ENCODE results near the gene ZNF423. TPM values are rescaled to one million over a fixed set of nuclear protein-coding genes. Genes with fewer than 3 reads are reported as not detected.

ZNF423 gene
- total RNA-seq, 1 donor, result 0.81 TPM

DNA sequence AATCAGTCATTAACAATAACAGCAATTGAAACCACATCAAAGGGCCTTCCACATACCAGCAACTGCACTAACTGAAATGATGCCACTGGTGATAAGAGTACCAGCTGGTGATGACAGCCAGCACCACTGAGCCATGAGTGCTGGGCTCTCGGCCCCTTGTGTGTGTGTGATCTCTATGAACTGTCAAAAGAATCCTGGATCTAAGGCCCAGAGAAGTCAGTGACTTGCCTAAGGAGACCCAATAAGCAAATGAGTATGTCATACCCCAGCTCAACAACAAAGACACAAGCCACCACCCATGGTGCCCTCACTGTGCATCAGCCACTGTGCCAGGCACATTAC lies 220.9 kb downstream of the ZNF423 start:
- DNase-seq (ENCODE audit: low read depth in 2 of 3, low spot score in 2 of 3), result no peak

DNA sequence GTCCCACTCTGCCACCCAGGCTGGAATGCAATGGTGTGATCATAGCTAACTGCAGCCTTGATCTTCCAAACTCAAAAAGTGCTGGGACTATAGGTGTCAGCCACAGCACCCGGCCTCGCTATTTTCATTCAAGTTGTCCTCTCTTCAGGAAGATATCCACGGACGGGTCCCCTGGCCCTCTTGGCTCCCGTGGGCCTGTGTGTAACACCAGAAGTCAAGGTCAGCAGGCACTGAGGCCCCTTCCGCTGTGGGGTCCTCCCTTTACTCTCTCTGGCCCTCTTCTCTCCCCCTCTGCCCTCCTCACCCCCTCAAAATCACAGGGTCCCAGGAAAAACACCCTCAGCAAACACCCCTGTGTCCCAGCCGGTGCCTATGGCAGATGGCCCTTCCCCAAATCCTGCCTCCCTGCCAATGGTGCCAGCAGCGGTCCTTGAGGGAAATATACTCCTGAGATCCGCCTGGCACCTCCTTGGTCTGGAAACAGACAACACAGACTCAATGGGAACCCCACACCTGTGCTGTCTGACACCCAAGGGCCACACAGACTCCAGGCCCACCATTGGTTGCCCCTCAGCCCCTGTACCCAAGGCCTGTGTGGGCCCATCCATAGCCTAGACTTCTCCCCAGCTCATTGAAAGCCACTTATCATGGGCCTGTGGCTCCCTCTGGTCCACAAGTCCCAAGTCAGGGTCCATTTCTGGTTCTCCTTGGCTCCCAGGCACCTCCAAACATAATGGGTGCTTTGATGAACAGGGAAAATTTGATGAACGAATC lies 221.5 kb downstream of the ZNF423 start:
- DNase-seq (ENCODE audit: low read depth in 2 of 3, low spot score in 2 of 3), result no peak

- DNase-seq (ENCODE audit: low read depth in 2 of 3, low spot score in 2 of 3), result no peak
These were observed 223.1 kb downstream of the ZNF423 start for GRCh38 chr16:49632795-49633184.

DNA sequence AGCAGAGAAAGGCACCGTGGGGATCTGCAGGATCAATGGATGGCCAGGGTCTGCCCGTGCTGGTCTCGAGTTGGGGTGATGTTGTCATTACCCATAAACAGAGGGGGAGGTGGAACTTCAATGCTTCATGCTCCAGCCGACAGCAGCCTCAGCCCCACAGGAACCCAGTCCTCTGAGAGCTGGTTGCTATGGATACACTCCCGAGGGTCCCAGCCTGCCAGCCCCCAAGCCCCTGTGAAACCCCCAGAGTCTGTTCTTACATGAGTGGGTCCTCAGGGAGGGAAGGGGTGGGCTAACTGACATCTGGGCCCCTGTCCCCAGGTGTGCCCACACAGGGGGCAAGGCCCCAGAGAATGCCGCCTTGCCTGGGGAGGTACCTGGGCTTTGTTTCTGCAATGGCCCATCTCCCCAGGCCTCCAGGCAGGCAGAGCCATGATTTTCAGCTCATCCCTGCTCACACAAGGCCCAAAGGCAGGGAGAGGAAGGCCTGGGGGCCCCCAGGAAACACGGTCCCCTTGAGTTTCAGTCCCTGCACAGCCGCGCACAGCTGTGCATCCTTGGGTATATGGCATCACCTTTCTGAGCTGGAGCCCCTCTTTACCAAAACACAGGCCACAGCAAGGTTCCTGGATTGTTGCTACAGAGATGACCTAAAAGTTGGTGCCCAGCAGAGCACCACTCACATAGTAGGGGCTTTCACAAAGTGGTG lies 223.7 kb downstream of the ZNF423 start:
- no peak for DNase-seq (ENCODE audit: low read depth in 2 of 3, low spot score in 2 of 3)

DNA sequence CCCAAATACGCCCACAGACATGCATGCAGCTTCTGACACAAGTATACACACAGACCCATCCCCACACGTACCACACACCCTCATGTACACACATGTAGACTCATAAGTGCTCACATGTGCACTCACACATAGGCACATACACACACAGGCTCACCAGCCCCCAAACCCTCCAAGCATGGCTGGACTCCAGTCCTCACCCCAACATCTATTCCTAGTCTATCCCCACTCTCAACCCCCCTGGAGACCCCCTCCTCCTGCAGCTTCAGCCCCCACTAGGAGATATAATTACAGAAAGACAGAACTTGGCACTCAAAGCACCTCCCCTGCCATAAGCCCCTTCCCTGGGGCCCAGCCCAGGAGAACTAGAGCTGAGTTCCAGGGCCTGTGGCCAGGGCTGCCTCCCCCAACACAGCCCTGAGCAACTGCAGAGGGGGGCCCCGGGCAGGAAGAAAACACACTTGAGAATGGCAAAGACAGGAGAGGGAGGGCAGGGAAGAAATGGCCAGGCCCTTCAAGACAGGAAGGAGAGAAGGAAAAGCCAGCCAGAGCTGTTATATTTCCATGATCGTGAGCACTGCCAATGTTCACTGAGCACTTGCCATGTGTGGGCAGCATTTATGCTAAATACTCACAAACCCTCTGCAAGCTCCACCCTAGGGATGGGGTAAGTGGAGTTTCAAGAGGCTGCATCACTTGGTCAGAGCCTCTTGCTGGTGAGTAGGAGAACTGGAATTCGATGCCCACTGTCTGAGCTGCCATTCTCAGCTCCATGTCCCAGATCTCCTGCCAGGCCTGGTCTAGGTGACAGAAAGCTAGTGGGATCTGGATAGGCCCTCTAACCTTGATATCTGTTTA lies 224.5 kb downstream of the ZNF423 start:
- no peak for DNase-seq (ENCODE audit: low read depth in 2 of 3, low spot score in 2 of 3)

DNA sequence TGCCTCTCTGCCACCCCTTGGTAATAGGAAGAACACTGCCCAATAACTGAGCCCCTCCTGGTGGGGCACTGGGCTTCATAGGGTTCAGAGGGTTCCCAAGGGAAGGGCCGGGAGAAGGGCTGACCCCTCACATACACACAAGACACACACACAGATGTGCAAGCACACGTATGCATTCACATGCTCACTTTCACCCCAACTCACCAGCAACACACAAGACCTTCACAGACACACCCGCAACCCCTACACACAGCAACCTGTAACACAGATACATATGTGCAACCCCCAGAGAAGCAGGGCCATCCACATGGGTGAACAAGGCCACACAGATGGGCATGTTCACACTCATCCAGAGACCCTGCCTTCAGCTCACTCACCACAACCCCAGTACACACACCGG lies 225.1 kb downstream of the ZNF423 start:
- no peak for DNase-seq (ENCODE audit: low read depth in 2 of 3, low spot score in 2 of 3)

GRCh38 chr16:49629851-49630250 lies 226.1 kb downstream of the ZNF423 start:
- no peak for DNase-seq (ENCODE audit: low read depth in 2 of 3, low spot score in 2 of 3)

DNA sequence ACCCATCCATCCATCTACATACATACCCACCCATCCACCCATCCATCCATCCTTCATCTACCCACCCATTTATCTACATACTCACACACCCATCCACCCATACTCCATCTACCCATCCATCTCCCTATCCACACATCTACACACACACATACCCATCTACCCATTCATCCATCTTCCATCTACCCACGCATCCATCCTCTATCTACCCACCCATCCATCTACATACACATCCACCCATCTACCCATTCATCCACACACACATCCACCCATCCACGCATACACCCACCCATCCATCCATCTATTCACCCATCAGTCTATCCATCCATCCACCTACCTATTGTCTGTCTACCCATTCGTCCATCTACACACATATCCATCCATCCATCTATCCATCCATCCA lies 227.8 kb downstream of the ZNF423 start:
- no peak for DNase-seq (ENCODE audit: low read depth in 2 of 3, low spot score in 2 of 3)

DNA sequence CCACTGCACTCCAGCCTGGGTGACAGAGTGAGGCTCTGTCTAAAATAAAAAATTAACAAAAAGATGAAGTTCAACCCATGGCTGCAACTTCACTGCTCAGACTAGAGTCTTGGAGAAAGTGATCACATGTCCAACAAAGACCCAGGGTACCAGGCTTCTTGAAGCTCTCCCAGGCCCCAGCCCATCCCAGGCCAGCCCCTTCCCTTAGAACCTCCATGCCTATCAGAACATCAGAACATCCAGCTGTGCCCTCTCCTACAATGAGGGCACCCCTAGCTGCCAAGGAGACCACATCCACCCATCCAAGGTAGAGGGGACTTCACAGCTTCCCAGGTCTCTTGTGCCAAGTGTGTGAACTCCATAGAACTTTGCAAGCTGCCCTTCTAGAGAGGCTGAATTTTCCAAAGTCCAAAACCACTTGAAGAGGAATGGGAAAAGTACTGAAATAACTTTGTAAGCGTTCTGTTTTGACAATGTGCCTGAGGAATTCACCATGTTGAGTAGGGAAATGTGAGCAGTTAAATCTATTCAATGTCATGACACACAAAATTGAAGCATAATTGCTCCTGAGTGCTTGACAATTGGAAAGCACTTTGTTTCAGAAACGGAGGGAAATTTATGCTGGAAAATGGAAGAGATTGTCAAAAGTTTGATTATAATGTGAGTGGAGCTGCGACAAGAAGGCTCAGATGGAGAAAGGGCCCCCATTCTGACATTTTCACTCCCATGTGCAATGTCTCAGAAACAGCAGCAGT lies 230.4 kb downstream of the ZNF423 start:
- DNase-seq (ENCODE audit: low read depth in 2 of 3, low spot score in 2 of 3), result no peak

- no peak for DNase-seq (ENCODE audit: low read depth in 2 of 3, low spot score in 2 of 3)
These were observed 232.2 kb downstream of the ZNF423 start for GRCh38 chr16:49623501-49624266.

GRCh38 chr16:49622421-49623402 lies 233.2 kb downstream of the ZNF423 start:
- no peak for DNase-seq (ENCODE audit: low read depth in 2 of 3, low spot score in 2 of 3)

DNA sequence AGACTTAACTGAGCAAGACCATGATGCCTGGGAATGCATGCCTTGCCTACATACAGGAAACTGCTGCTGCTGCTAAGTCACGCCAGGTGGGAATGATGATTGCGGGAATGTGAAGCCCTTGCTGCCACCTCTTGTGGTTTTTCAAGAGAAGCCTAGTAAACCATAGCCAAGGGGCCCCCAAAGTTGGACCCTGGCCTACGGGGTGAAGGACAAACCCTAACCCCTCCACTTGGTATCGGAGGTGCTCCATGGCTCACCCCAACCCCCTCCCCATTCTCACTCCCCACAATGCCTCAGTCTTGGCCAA lies 233.9 kb downstream of the ZNF423 start:
- DNase-seq (ENCODE audit: low read depth in 2 of 3, low spot score in 2 of 3), result no peak

GRCh38 chr16:49621241-49622083 lies 234.4 kb downstream of the ZNF423 start:
- DNase-seq (ENCODE audit: low read depth in 2 of 3, low spot score in 2 of 3), result no peak

GRCh38 chr16:49620869-49621240 lies 235.1 kb downstream of the ZNF423 start:
- DNase-seq (ENCODE audit: low read depth in 2 of 3, low spot score in 2 of 3), result no peak

DNA sequence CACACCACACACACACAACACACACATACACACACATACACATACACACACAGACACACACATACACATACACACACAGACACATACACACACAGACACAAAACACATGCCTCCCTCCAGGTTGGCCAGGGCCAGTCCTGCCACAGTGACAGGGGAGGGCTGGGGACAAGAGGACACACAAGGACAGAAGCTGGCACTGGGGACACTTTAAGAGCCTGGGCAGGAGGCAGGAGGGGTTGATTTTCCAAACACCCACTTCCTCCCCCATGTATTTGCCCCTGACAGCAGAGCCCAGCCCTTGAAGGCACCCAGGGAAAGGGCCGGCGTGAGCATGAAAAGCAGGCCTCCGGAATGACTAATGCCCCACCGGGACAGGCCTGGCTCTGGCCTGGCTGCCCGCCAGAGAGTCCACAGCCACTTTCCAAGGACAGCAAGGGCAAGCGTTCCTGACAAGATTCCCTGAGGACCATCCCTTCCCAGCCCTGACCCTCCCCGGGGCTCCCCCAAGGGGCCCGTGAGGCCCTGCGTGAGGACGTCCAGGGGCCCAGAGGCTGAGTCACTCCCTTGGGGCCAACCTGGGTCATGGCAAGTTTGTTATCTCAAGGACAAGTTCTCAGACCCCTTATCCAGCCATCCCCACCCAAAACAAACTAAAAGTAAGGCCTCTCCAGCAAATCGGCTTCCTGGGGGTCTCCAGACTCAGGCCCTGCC lies 235.6 kb downstream of the ZNF423 start:
- no peak for DNase-seq (ENCODE audit: low read depth in 2 of 3, low spot score in 2 of 3)

DNA sequence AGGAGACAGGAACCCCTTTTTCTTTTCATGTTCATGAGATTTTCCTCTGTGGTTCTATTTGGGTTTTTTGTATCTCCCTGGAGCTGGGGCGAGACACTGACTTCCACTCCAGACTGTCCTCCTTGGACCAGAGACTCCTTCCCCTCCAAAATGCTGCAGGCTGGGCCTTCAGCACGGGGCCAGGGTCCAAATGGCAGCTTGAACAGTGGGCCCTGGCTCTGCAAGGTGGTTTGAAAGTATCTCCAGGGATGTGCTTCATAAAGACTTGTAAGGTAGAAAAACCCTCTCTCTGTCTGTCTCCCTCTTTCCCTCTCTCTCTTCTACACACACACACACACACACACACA lies 236.1 kb downstream of the ZNF423 start:
- no peak for DNase-seq (ENCODE audit: low read depth in 2 of 3, low spot score in 2 of 3)

DNA sequence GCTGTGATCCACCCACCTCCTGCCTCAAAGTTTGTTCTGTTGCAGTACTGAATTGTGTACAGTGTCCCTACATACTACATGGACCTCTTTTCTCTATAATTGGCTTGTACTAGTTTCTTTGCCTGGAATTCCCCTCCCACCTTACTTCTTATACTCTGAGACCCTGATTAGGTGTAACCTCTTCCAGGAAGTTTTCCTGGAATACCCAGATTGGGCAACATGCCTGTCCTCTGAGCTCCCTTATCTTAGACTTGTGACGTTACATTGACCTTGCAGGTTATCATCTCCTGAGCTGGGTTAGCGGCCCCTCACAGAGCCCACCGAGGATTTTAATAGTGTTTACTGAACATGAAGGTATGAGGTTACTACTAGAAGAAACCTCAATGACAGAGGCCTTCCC lies 237.0 kb downstream of the ZNF423 start:
- DNase-seq (ENCODE audit: low read depth in 2 of 3, low spot score in 2 of 3), result no peak

Data from hematopoietic multipotent progenitor cell (in vitro differentiated cells).